HG03521 (cell line): Measurements from ENCODE around the gene DNAH11.
"Not testable (repeated sequence)": the region's sequence is repeated elsewhere in the genome, so short reads cannot be mapped to it uniquely, and the experiment has no call there.

Experiments used
- ATAC-seq: cut with Tn5 transposase; IDR thresholded peaks from one replicate; pipeline ENCODE4 v1.9.1; 2021; ENCODE audit warnings: mild to moderate bottlenecking, moderate library complexity; ENCODE audit not compliant: unreplicated experiment

Gene DNAH11

GRCh38 chr7:21617916-21618390 is 75.1 kb downstream of the DNAH11 start:
- no peak for ATAC-seq

GRCh38 chr7:21618706-21619105 is 75.9 kb downstream of the DNAH11 start:
- ATAC-seq = no peak

DNA sequence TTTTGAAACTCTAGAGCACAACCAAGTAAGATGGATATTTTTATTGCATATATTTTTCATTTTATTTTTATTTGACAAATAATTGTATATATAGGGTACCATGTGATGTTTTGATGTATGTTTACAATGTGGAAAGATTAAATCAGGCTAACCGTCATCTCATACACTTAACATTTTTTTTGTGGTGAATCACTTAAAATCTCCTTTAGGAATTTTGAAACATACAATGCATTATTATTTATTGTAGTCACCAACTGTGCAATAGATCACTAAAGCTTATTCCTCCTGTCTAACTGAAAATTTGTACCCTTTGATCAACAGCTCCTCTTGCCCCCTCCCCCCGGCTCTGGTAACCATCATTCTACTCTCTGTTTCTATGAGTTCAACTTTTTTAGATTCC is 77.2 kb downstream of the DNAH11 start:
- ATAC-seq = no peak

DNA sequence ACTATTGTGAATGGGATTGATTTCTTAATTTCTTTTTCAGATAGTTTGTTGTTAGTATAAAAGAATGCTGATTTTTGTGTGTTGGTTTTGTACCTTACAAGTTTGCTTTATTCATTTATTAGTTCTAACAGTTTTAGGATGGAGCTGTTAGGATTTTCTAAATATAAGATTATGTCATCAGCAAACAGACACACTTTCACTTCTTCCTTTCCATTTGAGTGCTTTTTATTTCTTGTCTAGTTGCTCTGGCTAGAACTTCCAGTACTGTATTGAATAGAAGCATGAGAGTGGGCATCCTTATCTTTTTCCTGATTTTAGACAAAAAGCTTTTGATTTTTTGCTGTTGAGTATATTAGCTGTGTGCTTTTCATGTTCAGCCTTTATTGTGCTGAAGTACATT is 81.5 kb downstream of the DNAH11 start:
- no peak for ATAC-seq

DNA sequence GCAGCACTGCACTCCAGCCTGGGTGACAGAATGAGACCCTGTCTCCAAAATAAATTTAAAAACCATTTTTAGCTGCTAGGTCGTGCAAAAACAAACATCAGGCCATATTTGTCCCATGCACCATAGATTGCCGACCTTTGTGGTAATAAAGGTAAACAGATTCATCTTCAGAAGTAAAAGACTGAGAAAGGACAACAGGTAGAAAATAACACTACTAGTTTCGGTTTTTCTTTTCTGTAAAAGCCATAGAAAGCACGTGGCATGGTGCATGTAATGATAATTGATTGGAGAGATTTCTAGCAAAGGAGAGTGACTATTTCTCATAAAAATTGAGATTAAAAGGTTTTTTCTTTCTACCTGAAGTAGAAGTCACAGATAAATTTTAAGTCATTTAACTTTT is 93.9 kb downstream of the DNAH11 start:
- ATAC-seq = no peak

DNA sequence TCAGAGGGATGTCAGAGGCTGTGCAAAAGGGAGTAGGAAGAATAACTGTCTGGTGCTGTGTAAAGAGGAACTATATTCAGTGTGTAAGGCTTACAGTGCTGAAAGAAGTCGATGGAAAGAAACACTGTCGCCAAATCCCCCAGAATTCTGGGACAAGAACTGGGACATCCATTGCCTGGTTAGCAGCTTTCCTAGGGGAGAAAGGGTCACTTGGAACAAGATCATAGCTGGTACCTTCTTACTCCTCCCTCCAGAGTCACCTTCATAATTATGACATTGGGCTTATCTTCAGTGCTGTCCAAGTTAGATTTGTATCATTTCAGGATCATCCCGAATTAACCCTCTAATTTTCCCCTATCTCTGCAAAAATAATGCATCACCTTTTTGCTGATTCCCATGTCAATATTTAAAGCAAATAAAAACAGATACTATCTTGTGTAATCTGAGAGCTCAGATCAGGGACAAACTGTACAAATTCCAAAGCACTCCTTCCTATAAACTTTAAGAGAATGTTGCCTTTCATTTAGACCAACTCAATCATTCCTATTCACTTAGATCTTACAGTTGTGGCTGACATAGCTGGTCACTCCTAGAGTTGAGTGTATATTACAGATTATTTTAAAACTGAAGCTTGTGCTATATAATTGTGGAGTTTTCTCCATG is 96.5 kb downstream of the DNAH11 start:
- no peak for ATAC-seq

- ATAC-seq = no peak
Observed at GRCh38 chr7:21640105-21640504, 97.3 kb downstream of the DNAH11 start.

- no peak for ATAC-seq
Observed at GRCh38 chr7:21641546-21641945, 98.7 kb downstream of the DNAH11 start.

DNA sequence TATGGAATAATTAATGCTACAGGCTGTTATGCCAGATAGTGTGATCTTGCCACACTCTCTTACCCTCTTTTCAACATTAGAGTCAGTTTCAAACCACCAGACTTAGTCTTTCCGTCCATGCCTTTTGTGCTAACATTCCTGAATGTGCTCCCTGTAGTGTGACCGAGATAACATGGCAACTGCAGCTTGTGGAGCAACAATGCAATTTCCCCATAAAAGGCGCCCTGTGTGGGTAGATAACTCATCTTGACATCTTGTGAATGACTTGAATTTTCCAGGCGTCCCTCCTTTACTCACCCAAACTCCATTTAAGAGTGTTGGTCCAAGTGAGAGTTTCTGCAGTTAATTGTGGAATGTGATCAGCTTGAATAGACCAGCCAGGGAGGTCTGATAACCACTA is 99.6 kb downstream of the DNAH11 start:
- no peak for ATAC-seq

- no peak for ATAC-seq
Observed at GRCh38 chr7:21651697-21652096, 108.9 kb downstream of the DNAH11 start.

GRCh38 chr7:21653623-21654022 is 110.8 kb downstream of the DNAH11 start:
- ATAC-seq = no peak

GRCh38 chr7:21656081-21656480 is 113.2 kb downstream of the DNAH11 start:
- ATAC-seq = no peak

DNA sequence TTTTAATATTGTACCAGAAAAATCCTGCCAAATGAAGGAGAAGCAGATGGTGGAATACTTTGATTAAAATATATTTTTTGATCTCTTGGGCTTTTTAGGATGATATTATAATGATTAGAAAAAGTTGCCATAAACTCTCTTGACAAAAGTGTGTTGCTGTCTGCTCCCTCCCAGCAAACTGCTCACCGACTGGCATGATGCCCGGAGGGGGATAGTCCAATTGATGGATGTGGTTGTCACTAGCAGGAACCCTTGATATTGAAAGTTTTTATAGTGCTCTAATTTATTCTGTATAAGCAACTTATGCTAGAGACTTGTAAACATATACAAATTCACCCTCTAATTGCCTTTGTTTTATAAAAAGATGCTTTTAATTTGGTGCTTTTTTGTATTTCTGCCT is 114.0 kb downstream of the DNAH11 start:
- no peak for ATAC-seq

- no peak for ATAC-seq
Observed at GRCh38 chr7:21670496-21670895, 127.7 kb downstream of the DNAH11 start.

DNA sequence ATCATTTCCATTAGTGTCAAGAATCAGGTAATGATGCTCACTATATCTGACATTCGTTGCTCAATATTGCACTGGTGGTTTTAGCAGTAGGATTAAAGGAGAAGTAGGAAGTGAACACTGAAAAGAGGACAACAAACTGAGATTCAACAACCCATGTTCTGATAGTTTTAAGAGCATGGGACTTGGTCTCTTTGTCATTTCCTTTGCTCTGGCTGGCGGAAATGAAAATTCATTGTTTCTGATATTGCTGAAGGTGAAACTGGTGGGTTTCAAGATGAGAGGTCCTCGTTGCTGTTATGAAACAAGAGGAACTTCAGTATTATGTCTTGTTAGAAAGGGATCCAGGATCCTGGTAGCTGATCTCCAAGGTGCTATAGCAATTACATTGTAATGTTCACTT is 129.0 kb downstream of the DNAH11 start:
- ATAC-seq = peak; percentile 53

DNA sequence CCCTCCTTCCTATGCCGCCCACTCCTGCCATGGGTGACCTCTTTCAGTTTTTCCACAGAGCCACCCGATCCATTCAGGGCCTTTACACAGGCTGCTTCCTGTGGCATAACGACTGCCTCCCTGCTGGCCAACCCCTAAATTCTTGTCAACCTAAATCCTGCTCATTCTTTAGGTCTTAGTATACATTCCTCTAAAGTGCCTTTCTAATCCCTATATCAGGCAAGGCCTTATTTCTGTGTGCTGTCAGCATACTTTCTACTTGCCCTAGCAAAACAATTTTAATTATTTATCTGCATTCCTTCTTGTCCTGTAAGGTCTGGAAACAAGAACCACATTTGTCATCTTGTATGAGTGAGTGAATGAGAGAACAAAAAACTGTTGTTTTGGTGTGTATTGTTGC is 132.4 kb downstream of the DNAH11 start:
- no peak for ATAC-seq

- no peak for ATAC-seq
Observed at GRCh38 chr7:21690705-21691104, 147.9 kb downstream of the DNAH11 start.

DNA sequence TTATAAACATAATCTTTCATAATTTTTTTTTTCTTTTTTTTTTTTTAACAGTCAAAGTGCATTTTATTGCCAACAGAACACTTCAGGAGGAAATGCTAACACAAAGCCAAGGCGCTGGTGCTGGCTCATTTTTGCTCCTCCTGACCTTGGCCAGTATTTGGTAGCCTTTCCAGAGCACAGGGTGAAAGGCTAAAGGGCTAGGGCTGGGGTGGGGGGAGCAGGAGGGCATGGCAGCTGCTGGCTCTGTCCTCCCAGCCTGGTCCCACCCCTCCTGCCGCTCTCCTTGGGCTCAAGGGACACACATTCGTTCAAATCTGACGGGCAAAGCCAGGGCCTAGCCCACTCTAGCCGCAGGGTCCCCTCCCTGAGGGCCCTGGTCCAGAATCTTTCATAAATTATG is 148.3 kb downstream of the DNAH11 start:
- ATAC-seq = not testable (repeated sequence)

DNA sequence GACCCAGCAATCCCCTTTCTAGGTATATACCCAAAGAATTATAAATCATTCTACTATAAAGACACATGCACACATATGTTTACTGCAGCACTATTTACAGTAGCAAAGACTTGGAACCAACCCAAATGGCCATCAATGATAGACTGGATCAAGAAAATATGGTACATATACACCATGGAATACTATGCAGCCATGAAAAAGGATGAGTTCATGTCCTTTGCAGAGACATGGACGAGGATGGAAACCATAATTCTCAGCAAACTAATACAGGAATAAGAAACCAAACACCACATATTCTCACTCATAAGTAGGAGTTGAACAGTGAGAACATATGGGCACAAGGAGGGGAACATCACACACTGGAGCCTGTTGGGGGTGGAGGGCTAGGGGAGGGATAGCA is 157.7 kb downstream of the DNAH11 start:
- not testable (repeated sequence) for ATAC-seq

- no peak for ATAC-seq
Observed at GRCh38 chr7:21702303-21702702, 159.5 kb downstream of the DNAH11 start.

- no peak for ATAC-seq
Observed at GRCh38 chr7:21704359-21704758, 161.5 kb downstream of the DNAH11 start.

- ATAC-seq = no peak
Observed at GRCh38 chr7:21706131-21706530, 163.3 kb downstream of the DNAH11 start.

GRCh38 chr7:21707566-21707965 is 164.7 kb downstream of the DNAH11 start:
- ATAC-seq = no peak
